TTC549 (cell line): ENCODE data around the gene SEL1L2.

Experiments
- FAIRE-seq: peaks from 2 replicates; lab custom pipeline; 2012; peaks lifted over from hg19 to GRCh38; lab: Jason Lieb, UNC

The SEL1L2 gene

GRCh38 chr20:13813910-13814309 lies 176.5 kb downstream of the SEL1L2 start:
- FAIRE-seq, result no peak

GRCh38 chr20:13810446-13810845 lies 180.0 kb downstream of the SEL1L2 start:
- no peak for FAIRE-seq

- no peak for FAIRE-seq
Measured at GRCh38 chr20:13809855-13810254, 180.6 kb downstream of the SEL1L2 start.

DNA sequence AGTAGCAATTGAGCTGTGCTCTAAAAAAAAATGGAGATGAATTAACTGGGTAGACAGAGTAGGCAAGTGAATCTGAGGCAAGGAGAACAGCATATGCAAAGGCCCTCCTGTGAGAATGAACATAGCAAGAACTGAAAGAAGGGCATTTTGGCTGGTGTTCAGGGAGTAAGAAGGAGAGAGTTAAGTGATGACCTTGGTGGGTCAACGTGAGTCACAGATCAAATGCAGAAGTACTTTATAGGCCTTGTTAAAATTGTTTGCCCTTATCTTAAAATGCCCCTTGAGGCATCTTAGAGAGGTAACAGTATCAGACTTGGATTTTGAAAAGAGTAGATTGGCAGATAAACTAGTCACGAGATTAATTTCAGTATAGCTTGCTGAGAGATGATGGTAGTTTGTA lies 181.0 kb downstream of the SEL1L2 start:
- FAIRE-seq, result no peak

GRCh38 chr20:13800728-13801134 lies 189.7 kb downstream of the SEL1L2 start:
- no peak for FAIRE-seq

DNA sequence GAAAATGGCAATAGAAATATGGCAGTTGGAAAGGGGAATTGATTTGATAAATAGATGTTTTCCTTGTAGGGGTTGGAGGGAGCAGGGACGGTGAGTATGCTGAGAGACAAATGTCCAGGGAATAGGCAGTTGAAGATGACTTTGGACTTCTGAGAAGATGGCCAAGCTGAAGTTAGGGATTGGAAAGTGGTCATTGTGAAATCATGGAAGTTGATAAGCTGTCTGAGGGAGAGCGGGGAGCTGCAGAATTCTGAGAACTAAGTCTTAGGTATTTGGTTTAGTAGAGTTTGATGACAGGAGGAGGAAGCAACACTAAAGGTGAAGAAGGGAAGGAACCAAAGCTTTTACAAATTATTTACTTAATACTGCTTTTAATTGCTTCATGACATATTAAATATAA lies 190.4 kb downstream of the SEL1L2 start:
- no peak for FAIRE-seq
